HepG2 (cell line): Measurements from ENCODE around the gene ASIC3. TPM values are rescaled to one million over a fixed set of nuclear protein-coding genes. Genes with fewer than 3 reads are reported as not detected.

Experiments
- FOSL1 ChIP-seq: sonication (generic); formaldehyde crosslinking; IDR thresholded peaks from 2 replicates; pipeline ENCODE4 v1.9.0; 2021; ENCODE audit warnings: missing genetic modification reagents, borderline replicate concordance
- FOXO4 ChIP-seq: sonication (generic); formaldehyde crosslinking; conservative IDR thresholded peaks from 2 replicates; pipeline ENCODE4 v1.8.1; 2023; ENCODE audit warnings: missing genetic modification reagents
- HOMEZ ChIP-seq: IDR thresholded peaks from 2 replicates; pipeline ENCODE4 v1.6.1; 2016; ENCODE audit warnings: low read depth
- ZNF264 ChIP-seq: sonication (generic); formaldehyde crosslinking; IDR thresholded peaks from 2 replicates; pipeline ENCODE4 v1.4.0; 2020; ENCODE audit warnings: missing genetic modification reagents
- ZNF737 ChIP-seq: sonication (generic); formaldehyde crosslinking; IDR thresholded peaks from 2 replicates; pipeline ENCODE4 v1.5.0; 2020; ENCODE audit warnings: missing genetic modification reagents, mild to moderate bottlenecking, borderline replicate concordance
- ZNF883 ChIP-seq: sonication (generic); formaldehyde crosslinking; IDR thresholded peaks from 2 replicates; pipeline ENCODE4 v1.5.1; 2020; ENCODE audit warnings: mild to moderate bottlenecking, missing genetic modification reagents; ENCODE audit errors: not compliant biosample characterization
- polyA plus RNA-seq, 8 experiments: library from polyadenylated mRNA; depleted of rRNA in 3 of 8; stranded (reverse) in 7 of 8; unstranded in 1 of 8; fragments of >200 nt; fragmentation: Illumina TruSeq in 4 of 8; extraction: Trizol in 4 of 8; gene quantifications; 2 replicates each; pipeline versions ENCODE4 v1.2.1 to v1.2.3, GENCODE V29; 2011 to 2016; ENCODE audit warnings: low read depth in 4 of 8, missing spikeins in 1 of 8, mixed read lengths in 1 of 8; ENCODE audit not compliant: insufficient read depth in 1 of 8
- total RNA-seq, 5 experiments: library from RNA; depleted of rRNA; stranded (reverse); fragments of >200 nt; fragmentation: Illumina TruSeq; extraction: Trizol; gene quantifications; 2 replicates each; pipeline ENCODE4 v1.2.3, GENCODE V29; 2016; ENCODE audit warnings: low read depth in 1 of 5
- TF ChIP-seq, protein P1 (sequence below): sonication (generic); formaldehyde crosslinking; IDR thresholded peaks from 2 replicates; pipeline ENCODE4 v1.4.0; 2020; ENCODE audit warnings: missing genetic modification reagents, mild to moderate bottlenecking, borderline replicate concordance
- TF ChIP-seq, protein P2 (sequence below): sonication (generic); formaldehyde crosslinking; IDR thresholded peaks from 2 replicates; pipeline ENCODE4 v1.9.0; 2021; ENCODE audit warnings: missing genetic modification reagents, borderline replicate concordance

Gene ASIC3
- total and polyA plus RNA-seq, 2 of the 13 experiments (the other 11 are each of a cell fraction or from before 2014, with no cell fraction given) = 0.51 TPM; not detected in 1

- no peak for TF ChIP-seq ZNF737
- no peak for TF ChIP-seq FOXO4 (CRISPR knock-in tag)
- TF ChIP-seq, protein P1, sequence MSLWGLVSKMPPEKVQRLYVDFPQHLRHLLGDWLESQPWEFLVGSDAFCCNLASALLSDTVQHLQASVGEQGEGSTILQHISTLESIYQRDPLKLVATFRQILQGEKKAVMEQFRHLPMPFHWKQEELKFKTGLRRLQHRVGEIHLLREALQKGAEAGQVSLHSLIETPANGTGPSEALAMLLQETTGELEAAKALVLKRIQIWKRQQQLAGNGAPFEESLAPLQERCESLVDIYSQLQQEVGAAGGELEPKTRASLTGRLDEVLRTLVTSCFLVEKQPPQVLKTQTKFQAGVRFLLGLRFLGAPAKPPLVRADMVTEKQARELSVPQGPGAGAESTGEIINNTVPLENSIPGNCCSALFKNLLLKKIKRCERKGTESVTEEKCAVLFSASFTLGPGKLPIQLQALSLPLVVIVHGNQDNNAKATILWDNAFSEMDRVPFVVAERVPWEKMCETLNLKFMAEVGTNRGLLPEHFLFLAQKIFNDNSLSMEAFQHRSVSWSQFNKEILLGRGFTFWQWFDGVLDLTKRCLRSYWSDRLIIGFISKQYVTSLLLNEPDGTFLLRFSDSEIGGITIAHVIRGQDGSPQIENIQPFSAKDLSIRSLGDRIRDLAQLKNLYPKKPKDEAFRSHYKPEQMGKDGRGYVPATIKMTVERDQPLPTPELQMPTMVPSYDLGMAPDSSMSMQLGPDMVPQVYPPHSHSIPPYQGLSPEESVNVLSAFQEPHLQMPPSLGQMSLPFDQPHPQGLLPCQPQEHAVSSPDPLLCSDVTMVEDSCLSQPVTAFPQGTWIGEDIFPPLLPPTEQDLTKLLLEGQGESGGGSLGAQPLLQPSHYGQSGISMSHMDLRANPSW (CRISPR knock-in tag) = no peak
- TF ChIP-seq ZNF883 (CRISPR knock-in tag) = no peak
- TF ChIP-seq ZNF264 (CRISPR knock-in tag) = no peak
- no peak for TF ChIP-seq FOSL1 (CRISPR knock-in tag)
- TF ChIP-seq HOMEZ (CRISPR knock-in tag) = no peak
- TF ChIP-seq, protein P2, sequence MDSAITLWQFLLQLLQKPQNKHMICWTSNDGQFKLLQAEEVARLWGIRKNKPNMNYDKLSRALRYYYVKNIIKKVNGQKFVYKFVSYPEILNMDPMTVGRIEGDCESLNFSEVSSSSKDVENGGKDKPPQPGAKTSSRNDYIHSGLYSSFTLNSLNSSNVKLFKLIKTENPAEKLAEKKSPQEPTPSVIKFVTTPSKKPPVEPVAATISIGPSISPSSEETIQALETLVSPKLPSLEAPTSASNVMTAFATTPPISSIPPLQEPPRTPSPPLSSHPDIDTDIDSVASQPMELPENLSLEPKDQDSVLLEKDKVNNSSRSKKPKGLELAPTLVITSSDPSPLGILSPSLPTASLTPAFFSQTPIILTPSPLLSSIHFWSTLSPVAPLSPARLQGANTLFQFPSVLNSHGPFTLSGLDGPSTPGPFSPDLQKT = no peak
Measured at GRCh38 chr7:151083824-151084160, 35.5 kb downstream of the ASIC3 start (continued).
